ENCODE measurements around the gene TRPM4.

GRCh38 chr19:49109569-49110233, 47.9 kb upstream of the TRPM4 start:
- TF ChIP-seq, protein P1, sequence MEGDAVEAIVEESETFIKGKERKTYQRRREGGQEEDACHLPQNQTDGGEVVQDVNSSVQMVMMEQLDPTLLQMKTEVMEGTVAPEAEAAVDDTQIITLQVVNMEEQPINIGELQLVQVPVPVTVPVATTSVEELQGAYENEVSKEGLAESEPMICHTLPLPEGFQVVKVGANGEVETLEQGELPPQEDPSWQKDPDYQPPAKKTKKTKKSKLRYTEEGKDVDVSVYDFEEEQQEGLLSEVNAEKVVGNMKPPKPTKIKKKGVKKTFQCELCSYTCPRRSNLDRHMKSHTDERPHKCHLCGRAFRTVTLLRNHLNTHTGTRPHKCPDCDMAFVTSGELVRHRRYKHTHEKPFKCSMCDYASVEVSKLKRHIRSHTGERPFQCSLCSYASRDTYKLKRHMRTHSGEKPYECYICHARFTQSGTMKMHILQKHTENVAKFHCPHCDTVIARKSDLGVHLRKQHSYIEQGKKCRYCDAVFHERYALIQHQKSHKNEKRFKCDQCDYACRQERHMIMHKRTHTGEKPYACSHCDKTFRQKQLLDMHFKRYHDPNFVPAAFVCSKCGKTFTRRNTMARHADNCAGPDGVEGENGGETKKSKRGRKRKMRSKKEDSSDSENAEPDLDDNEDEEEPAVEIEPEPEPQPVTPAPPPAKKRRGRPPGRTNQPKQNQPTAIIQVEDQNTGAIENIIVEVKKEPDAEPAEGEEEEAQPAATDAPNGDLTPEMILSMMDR (IDR thresholded peaks at IDR 0.05), result no peak
- no peak for TF ChIP-seq POLR2A (IDR thresholded peaks at IDR 0.05)
